Ascending aorta (tissue), 2 donors: ENCODE measurements around the gene HIP1R. TPM values are rescaled to one million over a fixed set of nuclear protein-coding genes. Genes with fewer than 3 reads are reported as not detected.

Experiments used
- DNase-seq, 2 donors: peaks; one replicate each; pipeline ENCODE4 v3.0.0-alpha.2; 2019; ENCODE audit warnings: low spot score in 2 of 2
- H3K27ac ChIP-seq, 2 donors: fragments of 200-600 bp; sonication (generic); one replicate each; pipeline ENCODE4 v1.5.1; 2016 to 2017; ENCODE audit warnings: mild to moderate bottlenecking in 1 of 2
- H3K27me3 ChIP-seq: fragments of 200-600 bp; sonication (generic); one replicate; pipeline ENCODE4 v1.5.1; 2017
- H3K36me3 ChIP-seq, 2 donors: fragments of 200-600 bp; sonication (generic); one replicate each; pipeline ENCODE4 v1.5.1; 2016
- H3K4me1 ChIP-seq, 2 donors: fragments of 200-600 bp; sonication (generic); one replicate each; pipeline ENCODE4 v1.5.1; 2016 to 2017; ENCODE audit warnings: mild to moderate bottlenecking in 1 of 2
- H3K4me3 ChIP-seq, 2 donors: fragments of 200-600 bp; sonication (generic); one replicate each; pipeline ENCODE4 v1.5.1; 2016 to 2017; ENCODE audit warnings: mild to moderate bottlenecking in 1 of 2
- H3K9me3 ChIP-seq, 2 donors: fragments of 200-600 bp; sonication (generic); one replicate each; pipeline ENCODE4 v1.5.1; 2016
- CTCF ChIP-seq, 3 experiments: fragments of 200-600 bp in 2 of 3; fragments of 450-650 bp in 1 of 3; sonication (generic) in 2 of 3; IDR thresholded peaks; one replicate each; pipeline ENCODE4 v1.5.1; 2016 to 2019; ENCODE audit warnings: antibody characterized with exemption in 3 of 3, mild to moderate bottlenecking in 1 of 3, moderate library complexity in 1 of 3
- intact Hi-C: fragments of 100-400 bp; cut with DNase I; formaldehyde crosslinking; loops from one replicate; pipeline ENCODE4 v1.15.1; 2023
- total RNA-seq: library from RNA; depleted of rRNA; stranded (reverse); fragments of >200 nt; gene quantifications from one replicate; pipeline ENCODE4 v1.1.0, GENCODE V29; 2016

The HIP1R gene
- total RNA-seq, 1 donor from 2014 or later: 98.7 TPM

DNA sequence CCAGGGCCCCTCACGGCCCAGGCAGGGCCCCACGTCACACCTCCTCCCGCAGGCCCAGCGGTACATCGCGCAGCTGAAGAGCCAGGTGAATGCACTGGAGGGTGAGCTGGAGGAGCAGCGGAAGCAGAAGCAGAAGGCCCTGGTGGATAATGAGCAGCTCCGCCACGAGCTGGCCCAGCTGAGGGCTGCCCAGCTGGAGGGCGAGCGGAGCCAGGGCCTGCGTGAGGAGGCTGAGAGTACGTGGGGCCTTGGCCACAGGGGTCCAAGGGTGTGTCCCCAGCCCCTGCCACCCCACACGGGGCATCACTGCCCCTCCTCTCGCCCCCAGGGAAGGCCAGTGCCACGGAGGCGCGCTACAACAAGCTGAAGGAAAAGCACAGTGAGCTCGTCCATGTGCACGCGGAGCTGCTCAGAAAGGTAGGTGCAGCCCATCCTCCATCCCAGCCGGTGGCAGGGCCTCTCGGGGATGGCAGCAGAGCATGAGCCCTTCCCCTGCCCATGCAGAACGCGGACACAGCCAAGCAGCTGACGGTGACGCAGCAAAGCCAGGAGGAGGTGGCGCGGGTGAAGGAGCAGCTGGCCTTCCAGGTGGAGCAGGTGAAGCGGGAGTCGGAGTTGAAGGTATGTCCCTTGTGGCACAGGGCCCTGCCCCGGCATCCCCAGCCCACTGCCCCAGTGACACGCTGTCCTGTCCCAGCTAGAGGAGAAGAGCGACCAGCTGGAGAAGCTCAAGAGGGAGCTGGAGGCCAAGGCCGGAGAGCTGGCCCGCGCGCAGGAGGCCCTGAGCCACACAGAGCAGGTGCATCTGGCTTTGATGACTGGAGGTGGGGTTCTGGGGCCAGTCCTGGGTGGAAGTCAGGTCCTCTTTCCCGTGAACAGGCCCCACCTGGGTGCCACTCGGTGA lies 20.9 kb downstream of the HIP1R start:
- H3K36me3 ChIP-seq: peaks cover 60 to 67% of the 10 kb centered on the region in 2 donors
- no peak for DNase-seq
- intact Hi-C loops: no loop called here
- no peaks in the 10 kb centered on the region for H3K27me3 ChIP-seq
- no peak overlapping the region for H3K27ac ChIP-seq
- H3K4me1 ChIP-seq: peaks cover 25 to 33% of the 10 kb centered on the region in 2 donors
- no peak overlapping the region for H3K4me3 ChIP-seq
- no peaks in the 10 kb centered on the region for H3K9me3 ChIP-seq
- TF ChIP-seq CTCF (IDR thresholded peaks at IDR 0.05): no peak

- H3K27me3 ChIP-seq: no peaks in the 10 kb centered on the region
- intact Hi-C loops: no loop called here
- no peak for TF ChIP-seq CTCF (IDR thresholded peaks at IDR 0.05)
- no peak overlapping the region for H3K27ac ChIP-seq
- H3K4me3 ChIP-seq: no peak overlapping the region
- no peaks in the 10 kb centered on the region for H3K9me3 ChIP-seq
- H3K4me1 ChIP-seq: peaks cover 18 to 25% of the 10 kb centered on the region in 2 donors
- no peak for DNase-seq
- peaks cover 70 to 76% of the 10 kb centered on the region in 2 donors for H3K36me3 ChIP-seq
Observed at GRCh38 chr12:122856999-122857671, 21.9 kb downstream of the HIP1R start.

DNA sequence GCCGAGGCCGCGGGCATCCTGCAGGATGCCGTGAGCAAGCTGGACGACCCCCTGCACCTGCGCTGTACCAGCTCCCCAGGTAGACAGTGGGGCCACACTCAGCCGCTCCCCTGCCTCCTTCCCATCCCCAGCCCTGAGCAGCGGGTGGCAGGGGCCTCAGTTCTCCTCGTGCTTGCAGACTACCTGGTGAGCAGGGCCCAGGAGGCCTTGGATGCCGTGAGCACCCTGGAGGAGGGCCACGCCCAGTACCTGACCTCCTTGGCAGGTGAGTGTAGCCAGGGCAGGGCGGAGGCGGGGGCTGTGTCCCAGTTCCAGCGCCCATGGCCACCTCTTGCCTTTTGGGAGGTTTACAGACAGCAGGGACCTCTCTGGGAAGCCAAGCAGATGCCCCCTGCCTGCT lies 22.9 kb downstream of the HIP1R start:
- Histone ChIP-seq H3K9me3 (no peaks in the 10 kb centered on the region), H3K4me1 (peaks cover 11 to 16% of the 10 kb centered on the region in 2 donors), H3K27ac (no peak overlapping the region), H3K4me3 (no peak overlapping the region), H3K27me3 (no peaks in the 10 kb centered on the region), H3K36me3 (peaks cover 70 to 77% of the 10 kb centered on the region in 2 donors)
- TF ChIP-seq CTCF (IDR thresholded peaks at IDR 0.05): no peak
- intact Hi-C loops: no loop called here
- no peak for DNase-seq

DNA sequence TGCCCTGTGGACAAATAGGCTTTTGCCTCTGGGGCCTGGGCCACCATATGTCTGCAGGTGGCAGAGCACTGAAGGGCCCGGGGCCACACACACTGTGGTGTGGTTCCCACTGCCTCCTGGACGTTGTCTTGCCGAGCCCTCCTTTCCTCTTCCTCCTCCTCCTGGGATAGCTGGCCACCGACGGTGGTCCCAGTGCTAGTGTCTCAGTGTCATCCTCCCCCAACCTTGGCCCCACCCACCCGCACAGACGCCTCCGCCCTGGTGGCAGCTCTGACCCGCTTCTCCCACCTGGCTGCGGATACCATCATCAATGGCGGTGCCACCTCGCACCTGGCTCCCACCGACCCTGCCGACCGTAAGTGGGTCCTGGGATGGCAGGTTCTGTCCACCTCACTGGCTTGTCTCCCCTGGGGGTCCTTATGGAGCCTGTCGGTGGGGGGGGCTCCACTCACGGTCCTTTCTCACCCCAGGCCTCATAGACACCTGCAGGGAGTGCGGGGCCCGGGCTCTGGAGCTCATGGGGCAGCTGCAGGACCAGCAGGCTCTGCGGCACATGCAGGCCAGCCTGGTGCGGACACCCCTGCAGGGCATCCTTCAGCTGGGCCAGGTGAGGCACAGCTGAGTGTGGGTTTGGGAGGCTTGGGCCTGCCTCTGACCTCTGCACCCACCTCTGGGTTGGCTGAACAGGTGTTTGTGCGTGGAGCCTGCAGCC lies 23.5 kb downstream of the HIP1R start:
- Histone ChIP-seq H3K36me3 (peaks cover 70 to 77% of the 10 kb centered on the region in 2 donors), H3K4me1 (peaks cover 7 to 10% of the 10 kb centered on the region in 2 donors), H3K27ac (no peak overlapping the region), H3K4me3 (no peak overlapping the region), H3K9me3 (no peaks in the 10 kb centered on the region), H3K27me3 (no peaks in the 10 kb centered on the region)
- no peak for TF ChIP-seq CTCF (IDR thresholded peaks at IDR 0.05)
- no peak for DNase-seq
- intact Hi-C loops: no loop called here

DNA sequence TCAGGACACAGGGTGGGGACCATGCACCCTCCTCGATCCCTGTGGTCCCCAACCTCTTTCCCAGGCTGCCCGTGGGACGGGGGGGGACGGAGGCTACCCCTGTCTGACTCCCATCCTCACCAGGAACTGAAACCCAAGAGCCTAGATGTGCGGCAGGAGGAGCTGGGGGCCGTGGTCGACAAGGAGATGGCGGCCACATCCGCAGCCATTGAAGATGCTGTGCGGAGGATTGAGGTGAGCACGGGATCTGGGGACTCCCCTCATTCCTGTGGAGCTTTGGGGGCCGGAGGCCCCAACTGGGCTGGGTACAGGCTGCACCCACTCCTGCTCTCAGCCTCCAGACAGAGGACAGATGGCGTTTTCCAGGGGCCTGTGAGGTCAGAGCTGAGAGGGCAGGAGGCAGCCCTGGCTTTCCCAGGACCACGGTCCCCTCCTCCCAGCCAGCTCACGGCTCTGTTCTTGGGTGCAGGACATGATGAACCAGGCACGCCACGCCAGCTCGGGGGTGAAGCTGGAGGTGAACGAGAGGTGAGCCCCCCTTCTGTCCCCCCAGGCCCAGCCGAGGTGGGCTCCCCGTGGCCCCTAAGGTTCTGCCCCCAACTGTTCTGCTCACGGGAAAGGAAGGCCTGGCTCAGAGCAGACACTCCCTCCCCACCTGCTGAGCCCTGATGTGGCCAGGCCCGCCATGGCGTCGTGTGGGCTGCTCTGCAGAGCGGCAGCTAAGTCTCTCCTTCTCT lies 24.2 kb downstream of the HIP1R start:
- no peak for DNase-seq
- TF ChIP-seq CTCF (IDR thresholded peaks at IDR 0.05): no peak
- Histone ChIP-seq H3K27ac (no peak overlapping the region), H3K27me3 (no peaks in the 10 kb centered on the region), H3K36me3 (peaks cover 67 to 80% of the 10 kb centered on the region in 2 donors), H3K4me3 (no peak overlapping the region), H3K4me1 (peaks cover 5% of the 10 kb centered on the region in 2 donors), H3K9me3 (no peaks in the 10 kb centered on the region)
- intact Hi-C loops: loop anchor here (1.0 to 2.0 kb wide), 2 partner anchors 67 to 93 kb away; no protein-coding TSS in a partner anchor
